Gastroesophageal sphincter (tissue), 4 donors: Measurements from ENCODE around the gene GPR78. TPM values are rescaled to one million over a fixed set of nuclear protein-coding genes. Genes with fewer than 3 reads are reported as not detected.

Source experiments
- ATAC-seq: fragments of 150-250 bp; one replicate; pipeline ENCODE4 v1.9.1; 2016; ENCODE audit warnings: mild to moderate bottlenecking, moderate library complexity
- H3K27ac ChIP-seq, 4 donors: fragments of 200-600 bp; sonication (generic) in 3 of 4; 1 replicate in 3 of 4; 2 replicates in 1 of 4; pipeline ENCODE4 v1.5.1; 2016 to 2019
- H3K27me3 ChIP-seq: fragments of 200-600 bp; sonication (generic); one replicate; pipeline ENCODE4 v1.5.1; 2019
- H3K36me3 ChIP-seq, 2 donors: fragments of 200-600 bp; sonication (generic); one replicate each; pipeline ENCODE4 v1.5.1; 2019; ENCODE audit warnings: control low read depth in 1 of 2
- H3K4me1 ChIP-seq, 3 donors: fragments of 200-600 bp; sonication (generic); 1 replicate in 2 of 3; 2 replicates in 1 of 3; pipeline ENCODE4 v1.5.1; 2016 to 2019; ENCODE audit warnings: control low read depth in 2 of 3
- H3K4me3 ChIP-seq, 2 donors: fragments of 200-600 bp; sonication (generic); one replicate each; pipeline ENCODE4 v1.5.1; 2019; ENCODE audit warnings: mild to moderate bottlenecking in 1 of 2, moderate library complexity in 1 of 2
- H3K9me3 ChIP-seq, 3 donors: fragments of 200-600 bp; sonication (generic); one replicate each; pipeline ENCODE4 v1.5.1; 2017 to 2019; ENCODE audit warnings: control low read depth in 2 of 3
- EP300 ChIP-seq: sonication (generic); formaldehyde crosslinking; IDR thresholded peaks from one replicate; pipeline ENCODE4 v1.6.1; 2017; ENCODE audit warnings: antibody characterized with exemption, mild to moderate bottlenecking
- POLR2A ChIP-seq, 2 donors: fragments of 450-650 bp; IDR thresholded peaks; one replicate each; pipeline ENCODE4 v1.6.1; 2017; ENCODE audit warnings: antibody characterized with exemption in 2 of 2, mild to moderate bottlenecking in 2 of 2, moderate library complexity in 1 of 2
- POLR2AphosphoS5 ChIP-seq: sonication (generic); formaldehyde crosslinking; IDR thresholded peaks from one replicate; pipeline ENCODE4 v1.6.1; 2017; ENCODE audit warnings: antibody characterized with exemption
- WGBS, 2 donors: methylation state at CpG; one replicate each; pipeline ENCODE4 v1.1.5; 2018; ENCODE audit warnings: low coverage in 1 of 2; 5-methylcytosine and 5-hydroxymethylcytosine counted together
- total RNA-seq, 4 donors: library from RNA; depleted of rRNA; stranded (reverse); fragments of >200 nt; gene quantifications; one replicate each; pipeline ENCODE4 v1.1.0, GENCODE V29; 2016
- TF ChIP-seq, protein P1 (sequence below), 4 experiments: fragments of 200-600 bp in 2 of 4; fragments of 450-650 bp in 2 of 4; sonication (generic) in 1 of 4; IDR thresholded peaks; one replicate each; pipeline ENCODE4 v1.5.1; 2017 to 2019; ENCODE audit warnings: antibody characterized with exemption in 4 of 4, mild to moderate bottlenecking in 2 of 4, moderate library complexity in 2 of 4

GPR78 gene
- total RNA-seq, 4 donors from 2014 or later, result not detected

DNA sequence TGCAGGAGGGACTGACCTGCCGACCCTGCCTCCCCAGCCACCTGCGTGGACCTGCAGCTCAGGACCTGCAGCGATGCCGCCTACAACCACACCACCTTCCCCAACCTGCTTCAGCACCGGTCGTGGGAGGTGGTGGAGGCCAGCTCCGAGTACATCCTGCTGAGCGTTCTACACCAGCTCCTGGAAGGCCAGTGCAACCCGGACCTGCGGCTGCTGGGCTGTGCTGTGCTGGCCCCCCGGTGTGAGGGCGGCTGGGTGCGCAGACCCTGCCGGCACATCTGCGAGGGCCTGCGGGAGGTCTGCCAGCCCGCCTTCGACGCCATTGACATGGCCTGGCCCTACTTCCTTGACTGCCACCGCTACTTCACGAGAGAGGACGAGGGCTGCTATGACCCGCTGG lies 20.9 kb downstream of the GPR78 start:
- no CpG with 5 or more reads among the region's 23 CpGs for WGBS, 2 donors
- no peaks in the 10 kb centered on the region for H3K9me3 ChIP-seq
- no peak for TF ChIP-seq POLR2A (IDR thresholded peaks at IDR 0.05)
- TF ChIP-seq POLR2AphosphoS5, result no peak
- TF ChIP-seq, protein P1, sequence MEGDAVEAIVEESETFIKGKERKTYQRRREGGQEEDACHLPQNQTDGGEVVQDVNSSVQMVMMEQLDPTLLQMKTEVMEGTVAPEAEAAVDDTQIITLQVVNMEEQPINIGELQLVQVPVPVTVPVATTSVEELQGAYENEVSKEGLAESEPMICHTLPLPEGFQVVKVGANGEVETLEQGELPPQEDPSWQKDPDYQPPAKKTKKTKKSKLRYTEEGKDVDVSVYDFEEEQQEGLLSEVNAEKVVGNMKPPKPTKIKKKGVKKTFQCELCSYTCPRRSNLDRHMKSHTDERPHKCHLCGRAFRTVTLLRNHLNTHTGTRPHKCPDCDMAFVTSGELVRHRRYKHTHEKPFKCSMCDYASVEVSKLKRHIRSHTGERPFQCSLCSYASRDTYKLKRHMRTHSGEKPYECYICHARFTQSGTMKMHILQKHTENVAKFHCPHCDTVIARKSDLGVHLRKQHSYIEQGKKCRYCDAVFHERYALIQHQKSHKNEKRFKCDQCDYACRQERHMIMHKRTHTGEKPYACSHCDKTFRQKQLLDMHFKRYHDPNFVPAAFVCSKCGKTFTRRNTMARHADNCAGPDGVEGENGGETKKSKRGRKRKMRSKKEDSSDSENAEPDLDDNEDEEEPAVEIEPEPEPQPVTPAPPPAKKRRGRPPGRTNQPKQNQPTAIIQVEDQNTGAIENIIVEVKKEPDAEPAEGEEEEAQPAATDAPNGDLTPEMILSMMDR (IDR thresholded peaks at IDR 0.05), result no peak
- TF ChIP-seq EP300, result no peak
- peaks cover 39% of the 10 kb centered on the region for H3K27me3 ChIP-seq
- H3K27ac ChIP-seq, result no peak overlapping the region
- ATAC-seq, result no peak
- no peaks in the 10 kb centered on the region for H3K36me3 ChIP-seq
- no peak overlapping the region for H3K4me3 ChIP-seq
- H3K4me1 ChIP-seq, result no peaks in the 10 kb centered on the region

DNA sequence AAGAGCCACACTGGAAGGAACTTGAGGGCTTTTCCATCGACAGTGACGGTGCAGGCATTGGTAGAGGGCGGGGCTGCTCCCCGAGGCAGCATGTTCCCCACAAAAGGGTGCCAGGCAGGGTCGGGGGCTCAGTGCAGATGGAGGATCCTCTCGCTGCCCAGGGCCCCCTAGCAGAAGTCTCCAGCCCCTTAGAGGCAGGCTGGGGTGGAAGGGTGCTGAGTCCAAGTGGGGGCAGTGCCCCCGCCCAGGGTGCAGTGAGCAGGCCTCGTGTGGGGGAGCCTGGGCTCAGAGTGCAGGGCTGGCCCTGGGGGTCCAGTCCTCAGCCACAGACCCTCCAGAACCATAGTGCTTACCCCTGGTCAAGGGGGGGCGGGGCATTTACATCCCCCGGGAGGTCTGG lies 21.4 kb downstream of the GPR78 start:
- no peak overlapping the region for H3K4me3 ChIP-seq
- no peak for TF ChIP-seq POLR2A (IDR thresholded peaks at IDR 0.05)
- TF ChIP-seq, protein P1 (IDR thresholded peaks at IDR 0.05), result no peak
- TF ChIP-seq EP300, result no peak
- H3K36me3 ChIP-seq, result no peaks in the 10 kb centered on the region
- WGBS, 2 donors, result no CpG with 5 or more reads among the region's 10 CpGs
- no peak overlapping the region for H3K27ac ChIP-seq
- no peak for ATAC-seq
- H3K4me1 ChIP-seq, result no peaks in the 10 kb centered on the region
- peaks cover 44% of the 10 kb centered on the region for H3K27me3 ChIP-seq
- no peaks in the 10 kb centered on the region for H3K9me3 ChIP-seq

DNA sequence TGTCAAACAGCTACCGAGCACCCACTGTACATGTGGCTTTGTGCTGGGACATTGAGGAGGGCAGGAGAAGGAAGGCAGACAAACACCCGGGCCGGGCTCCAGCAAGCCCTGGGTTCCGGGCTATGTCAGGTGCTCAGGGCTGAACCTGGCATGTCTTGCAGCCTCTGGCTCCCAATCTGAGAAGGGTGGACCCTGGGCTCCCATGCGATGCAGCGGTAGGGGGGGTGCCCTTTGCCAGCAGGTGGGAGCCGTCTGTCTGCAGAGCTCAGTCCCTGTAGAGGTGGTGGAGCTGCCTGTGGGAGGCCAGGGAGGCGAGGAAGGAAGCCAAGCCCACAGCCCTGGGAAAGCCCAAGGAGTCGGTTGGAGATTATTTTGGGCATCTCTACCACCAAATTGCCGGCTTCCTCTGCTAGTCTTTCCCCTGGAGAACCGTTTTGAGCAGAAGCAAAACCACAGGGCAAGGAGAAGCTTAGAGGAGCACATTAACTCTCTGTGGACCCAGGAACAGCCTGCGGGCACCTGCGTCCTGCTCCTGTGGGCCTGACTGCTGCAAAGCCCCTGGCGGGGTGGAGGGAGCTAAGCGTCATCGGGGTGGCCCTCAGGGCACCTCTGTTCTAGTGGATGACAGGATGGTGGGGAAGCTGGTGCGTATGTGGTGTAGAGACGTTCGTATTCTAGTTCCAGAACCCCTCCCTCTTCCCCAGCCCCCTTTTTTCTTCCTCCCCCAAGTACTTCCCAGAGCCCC lies 22.7 kb downstream of the GPR78 start:
- Histone ChIP-seq H3K27me3 (peaks cover 57% of the 10 kb centered on the region), H3K4me1 (peaks cover 0 to 7% (median 0%) of the 10 kb centered on the region in 3 donors), H3K36me3 (no peaks in the 10 kb centered on the region), H3K27ac (no peak overlapping the region), H3K9me3 (no peaks in the 10 kb centered on the region), H3K4me3 (no peak overlapping the region)
- no peak for ATAC-seq
- 41 to 68% methylated on average over 3 to 9 of the region's 19 CpGs for WGBS, 2 donors
- no peak for TF ChIP-seq EP300
- no peak for TF ChIP-seq POLR2AphosphoS5
- TF ChIP-seq POLR2A (IDR thresholded peaks at IDR 0.05), result no peak
- TF ChIP-seq, protein P1 (IDR thresholded peaks at IDR 0.05), result no peak

- no peak for ATAC-seq
- Histone ChIP-seq H3K36me3 (no peaks in the 10 kb centered on the region), H3K4me3 (no peak overlapping the region), H3K4me1 (peaks cover 0 to 8% (median 0%) of the 10 kb centered on the region in 3 donors), H3K9me3 (no peaks in the 10 kb centered on the region), H3K27ac (no peak overlapping the region), H3K27me3 (peaks cover 65% of the 10 kb centered on the region)
- WGBS, 2 donors, result no CpG with 5 or more reads among the region's 22 CpGs
- no peak for TF ChIP-seq POLR2AphosphoS5
- TF ChIP-seq EP300, result no peak
- TF ChIP-seq POLR2A (IDR thresholded peaks at IDR 0.05), result no peak
- TF ChIP-seq, protein P1 (IDR thresholded peaks at IDR 0.05), result no peak
These were observed 23.7 kb downstream of the GPR78 start for GRCh38 chr4:8603931-8604330.

DNA sequence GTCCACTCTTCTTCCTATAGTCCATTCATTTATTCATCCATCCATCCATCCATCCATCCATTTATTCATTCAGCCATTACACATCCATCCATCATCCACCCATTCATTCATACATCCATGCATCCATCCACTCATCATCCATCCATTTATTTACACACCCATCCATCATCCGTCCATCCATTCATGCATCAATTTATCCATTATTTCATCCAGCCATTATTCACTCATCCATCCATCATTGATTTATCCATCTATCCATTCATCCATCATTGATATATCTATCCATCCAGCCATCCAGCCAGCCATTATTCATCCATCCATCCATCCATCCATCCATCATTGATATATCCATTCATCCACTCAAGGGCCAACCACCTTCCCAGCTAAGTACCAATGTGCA lies 25.1 kb downstream of the GPR78 start:
- 91 to 100% methylated on average over 1 of the region's 1 CpG for WGBS, 2 donors
- Histone ChIP-seq H3K9me3 (no peaks in the 10 kb centered on the region), H3K27ac (no peak overlapping the region), H3K27me3 (peaks cover 61% of the 10 kb centered on the region), H3K36me3 (no peaks in the 10 kb centered on the region), H3K4me3 (no peak overlapping the region), H3K4me1 (peaks cover 0 to 8% (median 0%) of the 10 kb centered on the region in 3 donors)
- no peak for ATAC-seq
- TF ChIP-seq POLR2AphosphoS5, result no peak
